GOT3 (cell line): ENCODE data around the gene PLAC8.
"Not testable (repeated sequence)": the region's sequence is repeated elsewhere in the genome, so short reads cannot be mapped to it uniquely, and the experiment has no call there.

Source experiments
- DNase-seq: peaks from one replicate; lab custom pipeline; 2025; ENCODE audit warnings: mixed read lengths; lab: John Stamatoyannopoulos, UW

Gene PLAC8

GRCh38 chr4:83067058-83067639 lies 47.4 kb downstream of the PLAC8 start:
- DNase-seq = no peak

GRCh38 chr4:83065266-83065665 lies 49.3 kb downstream of the PLAC8 start:
- DNase-seq = no peak

GRCh38 chr4:83062739-83063138 lies 51.8 kb downstream of the PLAC8 start:
- no peak for DNase-seq

- DNase-seq = no peak
Measured at GRCh38 chr4:83054928-83055327, 59.6 kb downstream of the PLAC8 start.

GRCh38 chr4:83048781-83049180 lies 65.7 kb downstream of the PLAC8 start:
- DNase-seq = not testable (repeated sequence)

- no peak for DNase-seq
Measured at GRCh38 chr4:83046693-83047473, 67.6 kb downstream of the PLAC8 start.

GRCh38 chr4:83043801-83044407 lies 70.6 kb downstream of the PLAC8 start:
- DNase-seq = no peak

GRCh38 chr4:83043157-83043556 lies 71.4 kb downstream of the PLAC8 start:
- DNase-seq = not testable (repeated sequence)

- no peak for DNase-seq
Measured at GRCh38 chr4:83040269-83040668, 74.3 kb downstream of the PLAC8 start.
